ENCODE data around the gene TC2N. TPM values are rescaled to one million over a fixed set of nuclear protein-coding genes. Genes with fewer than 3 reads are reported as not detected.

TC2N gene
- total and polyA plus RNA-seq, 2 donors (not counting 3 experiments of a cell fraction or from before 2014, with no cell fraction given): 0.40 TPM; not detected in 1

GRCh38 chr14:91829511-91829910, 37.8 kb downstream of the TC2N start:
- no peak for DNase-seq (ENCODE audit: low read depth, low spot score)
- ChIA-PET CTCF (interaction anchor here (0.9 to 1.5 kb wide), 2 partner anchors 11 to 167 kb away, joined by 3 to 4 read pairs; no protein-coding TSS in a partner anchor), POLR2A (interaction anchor here (0.6 kb wide), 1 partner anchor 388 kb away, joined by 3 read pairs; no protein-coding TSS in a partner anchor)
- Histone ChIP-seq H2AFZ (ENCODE audit: low read depth, low read length) (no peak overlapping the region), H3K4me1 (ENCODE audit: control insufficient read depth, extremely low read depth, insufficient read depth, low read length) (no peaks in the 10 kb centered on the region), H3K4me3 (replicated peaks in 1 of 3; ENCODE audit: insufficient read depth in 1 of 3, low read depth in 1 of 3, low read length in 3 of 3) (no peak overlapping the region), H3K27ac (ENCODE audit: insufficient read depth, low read depth, low read length) (no peak overlapping the region), H3K9me1 (replicated peaks; ENCODE audit: control insufficient read depth, extremely low read depth, insufficient read depth, low read length) (no peaks in the 10 kb centered on the region), H3K79me2 (ENCODE audit: control insufficient read depth, insufficient read depth, low read length) (no peaks in the 10 kb centered on the region), H3K27me3 (ENCODE audit: control insufficient read depth in 2 of 2, insufficient read depth in 2 of 2, low read length in 2 of 2) (peaks cover 6 to 13% of the 10 kb centered on the region in 2 experiments), H3K4me2 (ENCODE audit: insufficient read depth, low read length) (no peak overlapping the region), H4K20me1 (replicated peaks; ENCODE audit: control insufficient read depth, extremely low read depth, insufficient read depth, low read length) (no peaks in the 10 kb centered on the region), H3K9me3 (replicated peaks; ENCODE audit: control insufficient read depth, insufficient read depth, low read length) (no peaks in the 10 kb centered on the region), H3K9ac (replicated peaks; ENCODE audit: extremely low read depth, insufficient read depth, low read length) (no peak overlapping the region), H3K36me3 (ENCODE audit: control insufficient read depth in 2 of 2, extremely low read depth in 1 of 2, insufficient read depth in 2 of 2, low read length in 2 of 2) (no peaks in the 10 kb centered on the region)
- FAIRE-seq: no peak
- dilution Hi-C loops (cut with MboI; ENCODE audit: extremely low pct_ligation_motif_present, low sequenced_read_pairs) (no loop called here), intact Hi-C loops (cut with micrococcal nuclease) (no loop called here)
- BruUV-seq (replicated peaks): no TSS peak
- TF ChIP-seq JUN (IDR thresholded peaks at IDR 0.05; ENCODE audit: borderline replicate concordance, insufficient read depth, insufficient read length, low read depth) (no peak), POLR2AphosphoS5 (IDR thresholded peaks at IDR 0.05; ENCODE audit: insufficient read depth, low read depth, low read length) (no peak), CTCF (IDR thresholded peaks at IDR 0.05; ENCODE audit: extremely low read depth in 1 of 2, insufficient read depth in 1 of 2, low read depth in 1 of 2, low read length in 2 of 2) (no peak), POLR2A (IDR thresholded peaks at IDR 0.05; ENCODE audit: low read depth, low read length) (no peak), MYC (IDR thresholded peaks at IDR 0.05; ENCODE audit: low read depth, low read length) (no peak), EZH2 (IDR thresholded peaks at IDR 0.05; ENCODE audit: borderline replicate concordance, low read depth, low read length, severe bottlenecking) (no peak), MAX (IDR thresholded peaks at IDR 0.05; ENCODE audit: insufficient read depth, insufficient read length) (no peak), FOS (IDR thresholded peaks at IDR 0.05; ENCODE audit: borderline replicate concordance, insufficient read depth, low read length) (no peak), GATA2 (IDR thresholded peaks at IDR 0.05; ENCODE audit: insufficient read depth, insufficient read length, low read depth, low read length) (no peak)

Measured in endothelial cell of umbilical vein (primary cell).